ENCODE results near the gene TENM3. TPM values are rescaled to one million over a fixed set of nuclear protein-coding genes. Genes with fewer than 3 reads are reported as not detected.

Gene TENM3
- polyA plus RNA-seq, 1 of the 3 experiments (the other 2 are of a cell fraction), result 10.4 TPM

DNA sequence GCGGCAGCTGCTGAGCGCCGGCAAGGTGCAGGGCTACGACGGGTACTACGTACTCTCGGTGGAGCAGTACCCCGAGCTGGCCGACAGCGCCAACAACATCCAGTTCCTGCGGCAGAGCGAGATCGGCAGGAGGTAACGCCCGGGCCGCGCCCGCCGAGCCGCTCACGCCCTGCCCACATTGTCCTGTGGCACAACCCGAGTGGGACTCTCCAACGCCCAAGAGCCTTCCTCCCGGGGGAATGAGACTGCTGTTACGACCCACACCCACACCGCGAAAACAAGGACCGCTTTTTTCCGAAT is 557.0 kb downstream of the TENM3 start:
- DNase-seq, result no peak
- 94% methylated on average over 29 of the region's 29 CpGs for WGBS (ENCODE audit: low lambda C conversion rate)
- Histone ChIP-seq H2AFZ (ENCODE audit: low read depth) (no peak overlapping the region), H3K79me2 (ENCODE audit: insufficient read depth) (no peaks in the 10 kb centered on the region), H3K9ac (no peak overlapping the region), H4K20me1 (ENCODE audit: insufficient read depth) (no peaks in the 10 kb centered on the region), H3K9me3 (no peaks in the 10 kb centered on the region), H3K9me2 (no peaks in the 10 kb centered on the region), H3K4me3 (ENCODE audit: low read depth in 2 of 2, low read length in 1 of 2) (no peak overlapping the region), H3K27ac (ENCODE audit: low read depth in 2 of 2, low read length in 1 of 2) (no peak overlapping the region), H3K27me3 (ENCODE audit: insufficient read depth) (no peaks in the 10 kb centered on the region), H3K4me1 (ENCODE audit: control insufficient read depth in 1 of 2, insufficient read depth in 2 of 2, low read depth in 1 of 2, low read length in 1 of 2) (peaks cover 0 to 5% of the 10 kb centered on the region in 2 experiments; a peak in 2 of 4 replicates), H3K36me3 (replicated peaks in 1 of 2; ENCODE audit: control insufficient read depth in 1 of 2, insufficient read depth in 2 of 2, low read length in 1 of 2) (peaks cover 0 to 21% of the 10 kb centered on the region in 2 experiments), H3K4me2 (no peak overlapping the region), H3F3A (replicated peaks; ENCODE audit: insufficient read depth) (no peaks in the 10 kb centered on the region)
- CTCF ChIA-PET, result no interaction called here
- POLR2A ChIA-PET, result no interaction called here
- TF ChIP-seq, protein P1, sequence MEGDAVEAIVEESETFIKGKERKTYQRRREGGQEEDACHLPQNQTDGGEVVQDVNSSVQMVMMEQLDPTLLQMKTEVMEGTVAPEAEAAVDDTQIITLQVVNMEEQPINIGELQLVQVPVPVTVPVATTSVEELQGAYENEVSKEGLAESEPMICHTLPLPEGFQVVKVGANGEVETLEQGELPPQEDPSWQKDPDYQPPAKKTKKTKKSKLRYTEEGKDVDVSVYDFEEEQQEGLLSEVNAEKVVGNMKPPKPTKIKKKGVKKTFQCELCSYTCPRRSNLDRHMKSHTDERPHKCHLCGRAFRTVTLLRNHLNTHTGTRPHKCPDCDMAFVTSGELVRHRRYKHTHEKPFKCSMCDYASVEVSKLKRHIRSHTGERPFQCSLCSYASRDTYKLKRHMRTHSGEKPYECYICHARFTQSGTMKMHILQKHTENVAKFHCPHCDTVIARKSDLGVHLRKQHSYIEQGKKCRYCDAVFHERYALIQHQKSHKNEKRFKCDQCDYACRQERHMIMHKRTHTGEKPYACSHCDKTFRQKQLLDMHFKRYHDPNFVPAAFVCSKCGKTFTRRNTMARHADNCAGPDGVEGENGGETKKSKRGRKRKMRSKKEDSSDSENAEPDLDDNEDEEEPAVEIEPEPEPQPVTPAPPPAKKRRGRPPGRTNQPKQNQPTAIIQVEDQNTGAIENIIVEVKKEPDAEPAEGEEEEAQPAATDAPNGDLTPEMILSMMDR (IDR thresholded peaks at IDR 0.05), result no peak
- no peak for TF ChIP-seq RAD21 (IDR thresholded peaks at IDR 0.05; ENCODE audit: low read length)
- no peak for TF ChIP-seq NRF1 (IDR thresholded peaks at IDR 0.05; ENCODE audit: low read depth, low read length)
- TF ChIP-seq POLR2AphosphoS5 (IDR thresholded peaks at IDR 0.05; ENCODE audit: low read depth, low read length), result no peak
- no peak for TF ChIP-seq FOSL2 (IDR thresholded peaks at IDR 0.05; ENCODE audit: borderline replicate concordance, low read depth)
- no peak for TF ChIP-seq JUND (IDR thresholded peaks at IDR 0.05)
- TF ChIP-seq, protein P2, sequence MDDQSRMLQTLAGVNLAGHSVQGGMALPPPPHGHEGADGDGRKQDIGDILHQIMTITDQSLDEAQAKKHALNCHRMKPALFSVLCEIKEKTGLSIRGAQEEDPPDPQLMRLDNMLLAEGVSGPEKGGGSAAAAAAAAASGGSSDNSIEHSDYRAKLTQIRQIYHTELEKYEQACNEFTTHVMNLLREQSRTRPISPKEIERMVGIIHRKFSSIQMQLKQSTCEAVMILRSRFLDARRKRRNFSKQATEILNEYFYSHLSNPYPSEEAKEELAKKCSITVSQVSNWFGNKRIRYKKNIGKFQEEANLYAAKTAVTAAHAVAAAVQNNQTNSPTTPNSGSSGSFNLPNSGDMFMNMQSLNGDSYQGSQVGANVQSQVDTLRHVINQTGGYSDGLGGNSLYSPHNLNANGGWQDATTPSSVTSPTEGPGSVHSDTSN (IDR thresholded peaks at IDR 0.05), result no peak

DNA sequence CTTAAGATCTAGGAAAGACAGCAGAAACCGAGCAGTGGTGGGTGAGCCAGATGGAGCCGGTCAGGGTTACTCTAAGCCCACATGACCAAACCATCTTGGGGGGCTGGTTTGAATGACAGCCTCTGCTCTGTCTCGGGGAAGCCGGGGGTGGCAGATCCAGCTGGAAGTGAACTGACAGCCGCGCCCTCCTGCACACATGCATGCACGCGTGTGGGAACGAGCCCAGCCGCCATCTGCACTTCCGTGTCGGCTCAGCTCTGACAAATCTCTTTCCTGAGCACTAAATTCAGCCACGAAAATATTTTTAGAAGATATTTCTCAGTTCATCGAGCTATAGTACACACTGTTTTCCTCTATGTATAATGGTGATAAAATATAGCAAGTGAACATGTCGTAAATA is 558.4 kb downstream of the TENM3 start:
- Histone ChIP-seq H2AFZ (ENCODE audit: low read depth) (no peak overlapping the region), H3F3A (replicated peaks; ENCODE audit: insufficient read depth) (no peaks in the 10 kb centered on the region), H3K36me3 (replicated peaks in 1 of 2; ENCODE audit: control insufficient read depth in 1 of 2, insufficient read depth in 2 of 2, low read length in 1 of 2) (peaks cover 0 to 18% of the 10 kb centered on the region in 2 experiments), H4K20me1 (ENCODE audit: insufficient read depth) (no peaks in the 10 kb centered on the region), H3K4me1 (ENCODE audit: control insufficient read depth in 1 of 2, insufficient read depth in 2 of 2, low read depth in 1 of 2, low read length in 1 of 2) (peaks cover 0 to 2% of the 10 kb centered on the region in 2 experiments; a peak in 1 of 4 replicates), H3K4me2 (no peak overlapping the region), H3K9ac (no peak overlapping the region), H3K4me3 (ENCODE audit: low read depth in 2 of 2, low read length in 1 of 2) (no peak overlapping the region), H3K9me3 (no peaks in the 10 kb centered on the region), H3K79me2 (ENCODE audit: insufficient read depth) (no peaks in the 10 kb centered on the region), H3K27me3 (ENCODE audit: insufficient read depth) (no peaks in the 10 kb centered on the region), H3K9me2 (no peaks in the 10 kb centered on the region), H3K27ac (ENCODE audit: low read depth in 2 of 2, low read length in 1 of 2) (no peak overlapping the region)
- DNase-seq, result no peak
- POLR2A ChIA-PET, result no interaction called here
- CTCF ChIA-PET, result no interaction called here
- no peak for TF ChIP-seq RCOR1 (IDR thresholded peaks at IDR 0.05; ENCODE audit: low read length)
- TF ChIP-seq, protein P3, sequence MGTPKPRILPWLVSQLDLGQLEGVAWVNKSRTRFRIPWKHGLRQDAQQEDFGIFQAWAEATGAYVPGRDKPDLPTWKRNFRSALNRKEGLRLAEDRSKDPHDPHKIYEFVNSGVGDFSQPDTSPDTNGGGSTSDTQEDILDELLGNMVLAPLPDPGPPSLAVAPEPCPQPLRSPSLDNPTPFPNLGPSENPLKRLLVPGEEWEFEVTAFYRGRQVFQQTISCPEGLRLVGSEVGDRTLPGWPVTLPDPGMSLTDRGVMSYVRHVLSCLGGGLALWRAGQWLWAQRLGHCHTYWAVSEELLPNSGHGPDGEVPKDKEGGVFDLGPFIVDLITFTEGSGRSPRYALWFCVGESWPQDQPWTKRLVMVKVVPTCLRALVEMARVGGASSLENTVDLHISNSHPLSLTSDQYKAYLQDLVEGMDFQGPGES (IDR thresholded peaks at IDR 0.05; ENCODE audit: low read depth, low read length), result no peak
- no peak for TF ChIP-seq RAD21 (IDR thresholded peaks at IDR 0.05; ENCODE audit: low read length)
- TF ChIP-seq EZH2phosphoT487 (IDR thresholded peaks at IDR 0.05; ENCODE audit: borderline replicate concordance, low read depth), result no peak
- no peak for TF ChIP-seq MEF2A (IDR thresholded peaks at IDR 0.05; ENCODE audit: borderline replicate concordance, low read depth)
- no peak for TF ChIP-seq EP300 (IDR thresholded peaks at IDR 0.05; ENCODE audit: borderline replicate concordance in 1 of 2, low read depth in 1 of 2, low read length in 1 of 2)
- no peak for TF ChIP-seq FOXM1 (IDR thresholded peaks at IDR 0.05; ENCODE audit: low read depth)
- TF ChIP-seq, protein P4, sequence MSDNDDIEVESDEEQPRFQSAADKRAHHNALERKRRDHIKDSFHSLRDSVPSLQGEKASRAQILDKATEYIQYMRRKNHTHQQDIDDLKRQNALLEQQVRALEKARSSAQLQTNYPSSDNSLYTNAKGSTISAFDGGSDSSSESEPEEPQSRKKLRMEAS (IDR thresholded peaks at IDR 0.05; ENCODE audit: low read depth), result no peak
- no peak for TF ChIP-seq ELF1 (IDR thresholded peaks at IDR 0.05)
- TF ChIP-seq GATA2 (CRISPR knock-in tag; IDR thresholded peaks at IDR 0.05), result no peak
- TF ChIP-seq CHD2 (IDR thresholded peaks at IDR 0.05; ENCODE audit: low read length, partially characterized antibody), result no peak
- 90% methylated on average over 11 of the region's 15 CpGs for WGBS (ENCODE audit: low lambda C conversion rate)
